DOHH2 (cell line): ENCODE measurements around the gene KIF5C.

ENCODE experiments used
- EZH2phosphoT487 ChIP-seq: fragments of 200-600 bp; sonication (generic); IDR thresholded peaks from 2 replicates; pipeline ENCODE4 v1.6.1; 2017; ENCODE audit warnings: borderline replicate concordance, mild to moderate bottlenecking, antibody characterized with exemption, low read length, moderate library complexity, mixed read lengths
- TF ChIP-seq, protein P1 (sequence below): fragments of 200-600 bp; sonication (generic); IDR thresholded peaks from one replicate; pipeline ENCODE4 v1.5.1; 2014; ENCODE audit warnings: antibody characterized with exemption, mild to moderate bottlenecking, low read depth, low read length; ENCODE audit not compliant: poor library complexity, severe bottlenecking

DNA sequence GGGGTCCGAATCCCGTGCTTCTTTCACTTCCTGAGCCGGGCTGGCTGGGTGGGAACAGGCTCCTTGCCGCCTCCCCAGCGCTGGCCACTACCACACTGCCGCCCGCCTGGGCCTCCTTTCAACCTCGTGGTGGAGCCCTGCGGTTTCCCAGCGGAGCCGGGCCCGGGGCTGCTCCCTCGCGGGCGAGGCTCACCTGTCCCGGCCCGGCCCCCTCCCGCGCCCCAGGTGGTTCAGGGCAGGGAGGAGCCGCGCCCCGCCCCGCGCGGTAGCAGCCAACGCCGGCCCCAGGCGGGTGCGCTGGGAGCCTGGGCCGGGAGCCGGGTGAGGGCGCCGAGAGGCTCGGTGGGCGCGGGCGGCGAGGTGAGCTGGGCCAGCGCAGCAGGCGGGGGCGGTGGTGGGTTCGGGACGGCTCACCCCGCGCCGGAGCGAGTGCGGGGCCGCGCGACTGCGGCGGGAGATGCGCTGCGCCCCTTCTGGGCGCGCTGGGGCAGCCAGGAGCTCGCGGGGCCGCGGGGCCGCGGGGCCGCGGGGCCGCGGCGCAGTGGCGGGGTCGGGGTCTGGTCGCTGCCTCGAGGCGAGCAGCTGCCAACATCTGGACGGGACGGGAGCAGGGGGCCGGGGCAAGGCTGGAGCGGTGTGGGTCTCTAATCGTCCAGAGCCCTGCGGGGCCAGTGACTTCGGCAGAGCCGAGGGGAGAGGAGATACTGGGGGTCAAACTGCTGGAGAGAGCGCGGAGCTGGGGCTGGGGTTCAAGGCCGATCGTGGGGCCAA lies 163.6 kb downstream of the KIF5C start, which contains the start of gene LYPD6B:
- TF ChIP-seq, protein P1, sequence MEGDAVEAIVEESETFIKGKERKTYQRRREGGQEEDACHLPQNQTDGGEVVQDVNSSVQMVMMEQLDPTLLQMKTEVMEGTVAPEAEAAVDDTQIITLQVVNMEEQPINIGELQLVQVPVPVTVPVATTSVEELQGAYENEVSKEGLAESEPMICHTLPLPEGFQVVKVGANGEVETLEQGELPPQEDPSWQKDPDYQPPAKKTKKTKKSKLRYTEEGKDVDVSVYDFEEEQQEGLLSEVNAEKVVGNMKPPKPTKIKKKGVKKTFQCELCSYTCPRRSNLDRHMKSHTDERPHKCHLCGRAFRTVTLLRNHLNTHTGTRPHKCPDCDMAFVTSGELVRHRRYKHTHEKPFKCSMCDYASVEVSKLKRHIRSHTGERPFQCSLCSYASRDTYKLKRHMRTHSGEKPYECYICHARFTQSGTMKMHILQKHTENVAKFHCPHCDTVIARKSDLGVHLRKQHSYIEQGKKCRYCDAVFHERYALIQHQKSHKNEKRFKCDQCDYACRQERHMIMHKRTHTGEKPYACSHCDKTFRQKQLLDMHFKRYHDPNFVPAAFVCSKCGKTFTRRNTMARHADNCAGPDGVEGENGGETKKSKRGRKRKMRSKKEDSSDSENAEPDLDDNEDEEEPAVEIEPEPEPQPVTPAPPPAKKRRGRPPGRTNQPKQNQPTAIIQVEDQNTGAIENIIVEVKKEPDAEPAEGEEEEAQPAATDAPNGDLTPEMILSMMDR, result peak; percentile 18
- TF ChIP-seq EZH2phosphoT487, result no peak
